CD14-positive monocyte (primary cell): Measurements from ENCODE around the gene IRF2. TPM values are rescaled to one million over a fixed set of nuclear protein-coding genes. Genes with fewer than 3 reads are reported as not detected.

ENCODE experiments used
- DNase-seq, 3 donors: peaks; one replicate each; pipeline ENCODE4 v3.0.0-alpha.2; 2011 to 2022
- H2AFZ ChIP-seq: 2 replicates; pipeline ENCODE4 v1.6.0; 2012; ENCODE audit warnings: mild to moderate bottlenecking, low read depth, low read length, inconsistent platforms; ENCODE audit not compliant: insufficient read depth, poor library complexity, severe bottlenecking
- H3K27ac ChIP-seq, 2 donors: 1 replicate in 1 of 2; 2 replicates in 1 of 2; pipeline ENCODE4 v1.5.1; 2012 to 2013; ENCODE audit warnings: low read length in 2 of 2, control low read depth in 1 of 2, inconsistent platforms in 1 of 2, low read depth in 1 of 2, mild to moderate bottlenecking in 1 of 2
- H3K27me3 ChIP-seq, 2 donors: one replicate each; pipeline versions ENCODE4 v1.6.0 to v1.6.1; 2011 to 2013; ENCODE audit warnings: low read length in 2 of 2; ENCODE audit not compliant: control insufficient read depth in 2 of 2, insufficient read depth in 2 of 2
- H3K36me3 ChIP-seq, 2 donors: replicated peaks in 1 of 2; 1 replicate in 1 of 2; 2 replicates in 1 of 2; pipeline versions ENCODE4 v1.5.1 to v1.6.1; 2012 to 2013; ENCODE audit warnings: low read length in 2 of 2, control low read depth in 1 of 2, inconsistent platforms in 1 of 2, mild to moderate bottlenecking in 1 of 2; ENCODE audit not compliant: insufficient read depth in 2 of 2, control insufficient read depth in 1 of 2
- H3K4me1 ChIP-seq, 2 donors: 1 replicate in 1 of 2; 2 replicates in 1 of 2; pipeline versions ENCODE4 v1.5.1 to v1.6.1; 2012 to 2013; ENCODE audit warnings: low read length in 2 of 2, control low read depth in 1 of 2, inconsistent platforms in 1 of 2, mild to moderate bottlenecking in 1 of 2, moderate library complexity in 1 of 2; ENCODE audit not compliant: insufficient read depth in 2 of 2, control insufficient read depth in 1 of 2
- H3K4me2 ChIP-seq: replicated peaks from 2 replicates; pipeline ENCODE3; 2012; ENCODE audit warnings: low read length, moderate library complexity, mild to moderate bottlenecking; ENCODE audit not compliant: poor library complexity, severe bottlenecking; ENCODE audit errors: extremely low read depth
- H3K4me3 ChIP-seq, 3 experiments: fragments of 200-600 bp in 1 of 3; sonication (generic) in 1 of 3; replicated peaks in 1 of 3; 1 replicate in 2 of 3; 2 replicates in 1 of 3; pipeline ENCODE4 v1.5.1; 2011 to 2013; ENCODE audit warnings: low read length in 3 of 3, mild to moderate bottlenecking in 3 of 3, control low read depth in 2 of 3, low read depth in 2 of 3, inconsistent platforms in 1 of 3, moderate library complexity in 1 of 3
- H3K79me2 ChIP-seq: 2 replicates; pipeline ENCODE4 v1.6.0; 2012; ENCODE audit warnings: mild to moderate bottlenecking, control low read depth, inconsistent platforms, low read length, moderate library complexity; ENCODE audit not compliant: insufficient read depth
- H3K9ac ChIP-seq: 2 replicates; pipeline ENCODE4 v1.6.0; 2017; ENCODE audit warnings: low read length, mild to moderate bottlenecking; ENCODE audit not compliant: insufficient read depth, poor library complexity, severe bottlenecking
- H3K9me3 ChIP-seq, 2 donors: replicated peaks in 1 of 2; 1 replicate in 1 of 2; 2 replicates in 1 of 2; pipeline versions ENCODE4 v1.5.1 to v1.6.1; 2012 to 2013; ENCODE audit warnings: low read length in 2 of 2, control low read depth in 1 of 2; ENCODE audit not compliant: control insufficient read depth in 1 of 2, insufficient read depth in 1 of 2
- H4K20me1 ChIP-seq: 2 replicates; pipeline ENCODE4 v1.6.0; 2012; ENCODE audit warnings: mild to moderate bottlenecking, low read length, control low read depth, moderate library complexity; ENCODE audit not compliant: insufficient read depth
- H3K27ac Mint-ChIP-seq, 7 donors: one replicate each; pipeline ENCODE4 v1.8.0; 2020; ENCODE audit warnings: mild to moderate bottlenecking in 7 of 7, mixed read lengths in 7 of 7, moderate library complexity in 6 of 7, inconsistent platforms in 2 of 7
- H3K27me3 Mint-ChIP-seq, 3 donors: one replicate each; pipeline ENCODE4 v1.8.0; 2021 to 2022; ENCODE audit warnings: low read depth in 3 of 3, mild to moderate bottlenecking in 3 of 3, mixed read lengths in 3 of 3, moderate library complexity in 3 of 3, inconsistent platforms in 1 of 3
- H3K36me3 Mint-ChIP-seq, 2 donors: one replicate each; pipeline ENCODE4 v1.8.0; 2020; ENCODE audit warnings: mixed read lengths in 2 of 2, inconsistent platforms in 1 of 2, mild to moderate bottlenecking in 1 of 2
- H3K4me1 Mint-ChIP-seq: one replicate; pipeline ENCODE4 v1.8.0; 2020; ENCODE audit warnings: mild to moderate bottlenecking, mixed read lengths
- H3K4me3 Mint-ChIP-seq, 2 donors: one replicate each; pipeline ENCODE4 v1.8.0; 2020; ENCODE audit warnings: mild to moderate bottlenecking in 2 of 2, mixed read lengths in 2 of 2, moderate library complexity in 1 of 2
- H3K9me3 Mint-ChIP-seq, 7 donors: one replicate each; pipeline ENCODE4 v1.8.0; 2020 to 2022; ENCODE audit warnings: mixed read lengths in 7 of 7, mild to moderate bottlenecking in 6 of 7, moderate library complexity in 6 of 7, inconsistent platforms in 2 of 7
- WGBS: methylation state at CpG from one replicate; pipeline ENCODE4 v1.1.5; 2013; ENCODE audit warnings: missing lambda C conversion rate; ENCODE audit not compliant: insufficient coverage; 5-methylcytosine and 5-hydroxymethylcytosine counted together
- intact Hi-C, 2 donors: fragments of 100-400 bp; cut with micrococcal nuclease; formaldehyde crosslinking; loops; one replicate each; pipeline versions ENCODE4 v1.15.0 to v1.15.1; 2023
- polyA plus RNA-seq, 3 donors: library from polyadenylated mRNA; depleted of rRNA in 1 of 3; unstranded in 2 of 3; stranded (reverse) in 1 of 3; fragments of 300-500 nt in 2 of 3; fragments of >200 nt in 1 of 3; fragmentation: Illumina TruSeq in 2 of 3; gene quantifications; 1 replicate in 2 of 3; 2 replicates in 1 of 3; pipeline ENCODE4 v1.2.3, GENCODE V29; 2012 to 2021
- TF ChIP-seq, protein P1 (sequence below): fragments of 200-600 bp; IDR thresholded peaks from one replicate; pipeline ENCODE4 v1.8.0; 2022; ENCODE audit warnings: antibody characterized with exemption, mild to moderate bottlenecking

Gene IRF2
- polyA plus RNA-seq, 3 donors, result 51.3 to 76.8 (median 56.1) TPM

- H3K27ac Mint-ChIP-seq, result peak overlapping the region in 5 of 7 donors; percentile 17 to 78 (median 46)
- Histone ChIP-seq H2AFZ (no peak overlapping the region), H4K20me1 (peaks cover under 1% of the 10 kb centered on the region), H3K36me3 (peaks cover 33 to 80% of the 10 kb centered on the region in 2 donors), H3K4me3 (no peak overlapping the region), H3K9me3 (no peaks in the 10 kb centered on the region), H3K9ac (no peak overlapping the region), H3K27ac (peak overlapping the region in 1 of 2 donors; percentile 81), H3K4me1 (peaks cover 40 to 49% of the 10 kb centered on the region in 2 donors), H3K4me2 (no peak overlapping the region), H3K79me2 (peaks cover 29% of the 10 kb centered on the region), H3K27me3 (no peaks in the 10 kb centered on the region)
- H3K36me3 Mint-ChIP-seq, result peaks cover 72 to 93% of the 10 kb centered on the region in 2 donors
- H3K4me3 Mint-ChIP-seq, result no peak overlapping the region
- WGBS, result 100% methylated on average over 6 of the region's 6 CpGs
- intact Hi-C loops, result loop anchor here in 1 of 2 donors (5.0 to 10.0 kb wide), 4 partner anchors 38 to 120 kb away; partner anchors contain the start of gene IRF2
- no peaks in the 10 kb centered on the region for H3K27me3 Mint-ChIP-seq
- no peak for DNase-seq
- TF ChIP-seq, protein P1, sequence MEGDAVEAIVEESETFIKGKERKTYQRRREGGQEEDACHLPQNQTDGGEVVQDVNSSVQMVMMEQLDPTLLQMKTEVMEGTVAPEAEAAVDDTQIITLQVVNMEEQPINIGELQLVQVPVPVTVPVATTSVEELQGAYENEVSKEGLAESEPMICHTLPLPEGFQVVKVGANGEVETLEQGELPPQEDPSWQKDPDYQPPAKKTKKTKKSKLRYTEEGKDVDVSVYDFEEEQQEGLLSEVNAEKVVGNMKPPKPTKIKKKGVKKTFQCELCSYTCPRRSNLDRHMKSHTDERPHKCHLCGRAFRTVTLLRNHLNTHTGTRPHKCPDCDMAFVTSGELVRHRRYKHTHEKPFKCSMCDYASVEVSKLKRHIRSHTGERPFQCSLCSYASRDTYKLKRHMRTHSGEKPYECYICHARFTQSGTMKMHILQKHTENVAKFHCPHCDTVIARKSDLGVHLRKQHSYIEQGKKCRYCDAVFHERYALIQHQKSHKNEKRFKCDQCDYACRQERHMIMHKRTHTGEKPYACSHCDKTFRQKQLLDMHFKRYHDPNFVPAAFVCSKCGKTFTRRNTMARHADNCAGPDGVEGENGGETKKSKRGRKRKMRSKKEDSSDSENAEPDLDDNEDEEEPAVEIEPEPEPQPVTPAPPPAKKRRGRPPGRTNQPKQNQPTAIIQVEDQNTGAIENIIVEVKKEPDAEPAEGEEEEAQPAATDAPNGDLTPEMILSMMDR, result no peak
- peaks cover 58% of the 10 kb centered on the region for H3K4me1 Mint-ChIP-seq
- H3K9me3 Mint-ChIP-seq, result no peaks in the 10 kb centered on the region
These were observed 59.3 kb downstream of the IRF2 start for GRCh38 chr4:184415071-184415470.

- Mint-ChIP-seq H3K36me3 (peaks cover 72 to 93% of the 10 kb centered on the region in 2 donors), H3K4me3 (no peak overlapping the region), H3K27me3 (no peaks in the 10 kb centered on the region), H3K27ac (peak overlapping the region; percentile 36 to 80 (median 58)), H3K4me1 (peaks cover 68% of the 10 kb centered on the region), H3K9me3 (no peaks in the 10 kb centered on the region)
- peak overlapping the region; percentile 18 to 81 for H3K27ac ChIP-seq
- peaks cover 29 to 80% of the 10 kb centered on the region in 2 donors for H3K36me3 ChIP-seq
- H3K4me1 ChIP-seq, result peaks cover 45 to 60% of the 10 kb centered on the region in 2 donors
- peak in 1 of 3 donors; percentile 15 for DNase-seq
- WGBS, result 71% methylated on average over 9 of the region's 13 CpGs
- H2AFZ ChIP-seq, result no peak overlapping the region
- TF ChIP-seq, protein P1, result no peak
- H4K20me1 ChIP-seq, result peaks cover 3% of the 10 kb centered on the region
- intact Hi-C loops, result loop anchor here in 1 of 2 donors (10.0 kb wide), 1 partner anchor 121 kb away; no protein-coding TSS in a partner anchor
- no peak overlapping the region for H3K4me3 ChIP-seq
- no peak overlapping the region for H3K9ac ChIP-seq
- H3K4me2 ChIP-seq, result peak overlapping the region; percentile 10
- H3K9me3 ChIP-seq, result no peaks in the 10 kb centered on the region
- peaks cover 19% of the 10 kb centered on the region for H3K79me2 ChIP-seq
- no peaks in the 10 kb centered on the region for H3K27me3 ChIP-seq
These were observed 60.9 kb downstream of the IRF2 start for GRCh38 chr4:184413261-184414046.
